Measurements from ENCODE around the gene FAM50B. TPM values are rescaled to one million over a fixed set of nuclear protein-coding genes. Genes with fewer than 3 reads are reported as not detected.

The FAM50B gene
- total RNA-seq, 3 donors from 2014 or later (not counting 1 experiment from before 2014, with no cell fraction given) = 1.9 to 4.7 (median 1.9) TPM

GRCh38 chr6:3844097-3844463 is 5.1 kb upstream of the FAM50B start:
- Histone ChIP-seq H3K27ac (ENCODE audit: low read length) (no peak overlapping the region), H3K36me3 (ENCODE audit: control insufficient read depth, insufficient read depth, low read length) (no peaks in the 10 kb centered on the region), H3K4me3 (ENCODE audit: low read length) (no peak overlapping the region), H3K27me3 (ENCODE audit: control insufficient read depth, insufficient read depth, low read length) (no peaks in the 10 kb centered on the region), H3K4me1 (ENCODE audit: control insufficient read depth, insufficient read depth, low read length) (peaks cover 6% of the 10 kb centered on the region), H3K9me3 (ENCODE audit: control insufficient read depth, insufficient read depth, low read length) (no peaks in the 10 kb centered on the region)
- intact Hi-C loops (cut with micrococcal nuclease) = no loop called here
- DNase-seq (no peak), ATAC-seq (no peak)
- no peak overlapping the region for H3K27ac Mint-ChIP-seq
- 100% methylated on average over 1 of the region's 5 CpGs for WGBS (ENCODE audit: insufficient coverage)
- no peaks in the 10 kb centered on the region for H3K36me3 Mint-ChIP-seq
- no peak for TF ChIP-seq CTCF (IDR thresholded peaks at IDR 0.05)
- no peaks in the 10 kb centered on the region for H3K9me3 Mint-ChIP-seq
- peaks cover 7 to 24% of the 10 kb centered on the region in 2 donors for H3K27me3 Mint-ChIP-seq (ENCODE audit: low read depth in 2 of 2)
- peaks cover 16 to 18% of the 10 kb centered on the region in 2 donors for H3K4me1 Mint-ChIP-seq
- no peak overlapping the region for H3K4me3 Mint-ChIP-seq

GRCh38 chr6:3847521-3847920 is 1.7 kb upstream of the FAM50B start:
- Mint-ChIP-seq H3K27me3 (ENCODE audit: low read depth in 2 of 2) (peaks cover 4 to 14% of the 10 kb centered on the region in 2 donors), H3K9me3 (no peaks in the 10 kb centered on the region), H3K4me1 (peaks cover 16 to 21% of the 10 kb centered on the region in 2 donors), H3K27ac (peak overlapping the region; percentile 13 to 73), H3K36me3 (no peaks in the 10 kb centered on the region), H3K4me3 (no peak overlapping the region)
- 82% methylated on average over 3 of the region's 3 CpGs for WGBS (ENCODE audit: insufficient coverage)
- intact Hi-C loops (cut with micrococcal nuclease) = no loop called here
- no peaks in the 10 kb centered on the region for H3K36me3 ChIP-seq (ENCODE audit: control insufficient read depth, insufficient read depth, low read length)
- peaks cover 14% of the 10 kb centered on the region for H3K4me1 ChIP-seq (ENCODE audit: control insufficient read depth, insufficient read depth, low read length)
- DNase-seq (no peak), ATAC-seq (no peak)
- H3K9me3 ChIP-seq (ENCODE audit: control insufficient read depth, insufficient read depth, low read length) = peaks cover 6% of the 10 kb centered on the region
- TF ChIP-seq CTCF (IDR thresholded peaks at IDR 0.05) = no peak
- no peaks in the 10 kb centered on the region for H3K27me3 ChIP-seq (ENCODE audit: control insufficient read depth, insufficient read depth, low read length)
- no peak overlapping the region for H3K4me3 ChIP-seq (ENCODE audit: low read length)
- H3K27ac ChIP-seq (ENCODE audit: low read length) = no peak overlapping the region

GRCh38 chr6:3848380-3848779 is 793 bp upstream of the FAM50B start:
- Histone ChIP-seq H3K4me1 (ENCODE audit: control insufficient read depth, insufficient read depth, low read length) (peaks cover 14% of the 10 kb centered on the region), H3K9me3 (ENCODE audit: control insufficient read depth, insufficient read depth, low read length) (peaks cover 6% of the 10 kb centered on the region), H3K27ac (ENCODE audit: low read length) (peak overlapping the region; percentile 36), H3K27me3 (ENCODE audit: control insufficient read depth, insufficient read depth, low read length) (no peaks in the 10 kb centered on the region), H3K36me3 (ENCODE audit: control insufficient read depth, insufficient read depth, low read length) (no peaks in the 10 kb centered on the region), H3K4me3 (ENCODE audit: low read length) (peak overlapping the region; percentile 54)
- TF ChIP-seq CTCF (IDR thresholded peaks at IDR 0.05) = no peak
- Mint-ChIP-seq H3K9me3 (no peaks in the 10 kb centered on the region), H3K4me3 (peak overlapping the region; percentile 88), H3K27me3 (ENCODE audit: low read depth in 2 of 2) (peaks cover 3 to 7% of the 10 kb centered on the region in 2 donors), H3K27ac (peak overlapping the region; percentile 73 to 83), H3K36me3 (no peaks in the 10 kb centered on the region), H3K4me1 (peaks cover 16 to 21% of the 10 kb centered on the region in 2 donors)
- DNase-seq = no peak
- WGBS (ENCODE audit: insufficient coverage) = 97% methylated on average over 9 of the region's 9 CpGs
- intact Hi-C loops (cut with micrococcal nuclease) = loop anchor here (2.0 kb wide), 1 partner anchor 170 kb away; no protein-coding TSS in a partner anchor
- no peak for ATAC-seq

Measured in natural killer cell (primary cell).